ENCODE measurements around the gene PPA2. TPM values are rescaled to one million over a fixed set of nuclear protein-coding genes. Genes with fewer than 3 reads are reported as not detected.

PPA2 gene
- total RNA-seq, 4 donors from 2014 or later: 34.0 to 72.0 (median 47.3) TPM

- Histone ChIP-seq H3K4me1 (peaks cover 5% of the 10 kb centered on the region in 2 donors), H3K27me3 (no peaks in the 10 kb centered on the region), H3K9me3 (no peaks in the 10 kb centered on the region), H3K4me3 (no peak overlapping the region), H3K36me3 (no peaks in the 10 kb centered on the region), H3K27ac (no peak overlapping the region)
- intact Hi-C loops (cut with DNase I; ENCODE audit: low total_unique reads): no loop called here
- no peak for DNase-seq
- no peak for ATAC-seq
- in situ Hi-C loops (cut with MboI; ENCODE audit: low sequenced_read_pairs in 4 of 4): no loop called here
- no peak for TF ChIP-seq CTCF (IDR thresholded peaks at IDR 0.05 in 4 of 5, conservative IDR thresholded peaks at IDR 0.05 in 1 of 5)
- TF ChIP-seq POLR2A (IDR thresholded peaks at IDR 0.05): no peak
These were observed 15.9 kb downstream of the PPA2 start for GRCh38 chr4:105458001-105458400.

GRCh38 chr4:105455998-105456397, 17.9 kb downstream of the PPA2 start:
- no peak for ATAC-seq
- no peak overlapping the region for H3K27ac ChIP-seq
- in situ Hi-C loops (cut with MboI; ENCODE audit: low sequenced_read_pairs in 4 of 4): no loop called here

GRCh38 chr4:105455182-105455581, 18.7 kb downstream of the PPA2 start:
- in situ Hi-C loops (cut with MboI; ENCODE audit: low sequenced_read_pairs in 4 of 4): no loop called here
- no peak for DNase-seq
- ATAC-seq: no peak
- H3K4me3 ChIP-seq: no peak overlapping the region
- peaks cover 0 to 8% of the 10 kb centered on the region in 2 donors for H3K36me3 ChIP-seq
- H3K9me3 ChIP-seq: no peaks in the 10 kb centered on the region
- peaks cover 1 to 4% of the 10 kb centered on the region in 2 donors for H3K4me1 ChIP-seq
- H3K27me3 ChIP-seq: no peaks in the 10 kb centered on the region
- intact Hi-C loops (cut with DNase I; ENCODE audit: low total_unique reads): no loop called here
- TF ChIP-seq CTCF (IDR thresholded peaks at IDR 0.05 in 4 of 5, conservative IDR thresholded peaks at IDR 0.05 in 1 of 5): no peak
- TF ChIP-seq POLR2A (IDR thresholded peaks at IDR 0.05): no peak
- no peak overlapping the region for H3K27ac ChIP-seq

More at GRCh38 chr4:105455998-105456397, 17.9 kb downstream of the PPA2 start:
- Histone ChIP-seq H3K4me1 (peaks cover 5% of the 10 kb centered on the region in 2 donors), H3K27me3 (no peaks in the 10 kb centered on the region), H3K9me3 (no peaks in the 10 kb centered on the region), H3K36me3 (peaks cover 0 to 8% of the 10 kb centered on the region in 2 donors), H3K4me3 (no peak overlapping the region)
- intact Hi-C loops (cut with DNase I; ENCODE audit: low total_unique reads): no loop called here
- DNase-seq: no peak
- TF ChIP-seq CTCF (IDR thresholded peaks at IDR 0.05 in 4 of 5, conservative IDR thresholded peaks at IDR 0.05 in 1 of 5): no peak
- TF ChIP-seq POLR2A (IDR thresholded peaks at IDR 0.05): no peak

- Histone ChIP-seq H3K4me3 (no peak overlapping the region), H3K27ac (no peak overlapping the region), H3K27me3 (no peaks in the 10 kb centered on the region), H3K9me3 (no peaks in the 10 kb centered on the region), H3K36me3 (peaks cover 0 to 8% of the 10 kb centered on the region in 2 donors), H3K4me1 (no peaks in the 10 kb centered on the region)
- ATAC-seq: no peak
- no peak for DNase-seq
- in situ Hi-C loops (cut with MboI; ENCODE audit: low sequenced_read_pairs in 4 of 4): no loop called here
- intact Hi-C loops (cut with DNase I; ENCODE audit: low total_unique reads): no loop called here
- TF ChIP-seq POLR2A (IDR thresholded peaks at IDR 0.05) (no peak), CTCF (IDR thresholded peaks at IDR 0.05 in 4 of 5, conservative IDR thresholded peaks at IDR 0.05 in 1 of 5) (no peak)
These were observed 20.2 kb downstream of the PPA2 start for GRCh38 chr4:105453550-105454205.

GRCh38 chr4:105451346-105451745, 22.5 kb downstream of the PPA2 start:
- intact Hi-C loops (cut with DNase I; ENCODE audit: low total_unique reads) (no loop called here), in situ Hi-C loops (cut with MboI; ENCODE audit: low sequenced_read_pairs in 4 of 4) (no loop called here)
- no peaks in the 10 kb centered on the region for H3K9me3 ChIP-seq
- DNase-seq: no peak
- H3K4me3 ChIP-seq: no peak overlapping the region
- H3K27me3 ChIP-seq: no peaks in the 10 kb centered on the region
- no peak overlapping the region for H3K27ac ChIP-seq
- no peaks in the 10 kb centered on the region for H3K4me1 ChIP-seq
- peaks cover 0 to 23% of the 10 kb centered on the region in 2 donors for H3K36me3 ChIP-seq
- ATAC-seq: no peak
- no peak for TF ChIP-seq POLR2A (IDR thresholded peaks at IDR 0.05)
- TF ChIP-seq CTCF (IDR thresholded peaks at IDR 0.05 in 4 of 5, conservative IDR thresholded peaks at IDR 0.05 in 1 of 5): no peak
